SK-N-SH treated with all-trans-retinoic acid at 6 μM for 48 hours (cell line): ENCODE data around the gene UCN3.

Experiments
- ARNTL ChIP-seq: fragments of 450-650 bp; formaldehyde crosslinking; IDR thresholded peaks from 2 replicates; pipeline ENCODE4 v1.5.0; 2020; ENCODE audit warnings: low read depth, mild to moderate bottlenecking, moderate library complexity, borderline replicate concordance
- CSDC2 ChIP-seq: fragments of 250-450 bp; sonication (Bioruptor Pico); IDR thresholded peaks from 2 replicates; pipeline ENCODE4 v1.5.0; 2020; ENCODE audit warnings: mild to moderate bottlenecking, moderate library complexity
- ESRRG ChIP-seq: fragments of 250-450 bp; sonication (Bioruptor Pico); IDR thresholded peaks from 2 replicates; pipeline ENCODE4 v1.6.1; 2021; ENCODE audit warnings: mild to moderate bottlenecking
- PATZ1 ChIP-seq: fragments of 250-450 bp; sonication (Bioruptor Pico); IDR thresholded peaks from 2 replicates; pipeline ENCODE4 v1.8.0; 2020; ENCODE audit warnings: mild to moderate bottlenecking, moderate library complexity, borderline replicate concordance
- POU6F1 ChIP-seq: fragments of 250-450 bp; sonication (Bioruptor Pico); IDR thresholded peaks from 2 replicates; pipeline ENCODE4 v1.8.0; 2021; ENCODE audit warnings: low read depth, mild to moderate bottlenecking, moderate library complexity, borderline replicate concordance
- PPARA ChIP-seq: fragments of 250-450 bp; sonication (Bioruptor Pico); IDR thresholded peaks from 2 replicates; pipeline ENCODE4 v1.5.0; 2020; ENCODE audit warnings: mild to moderate bottlenecking, borderline replicate concordance
- RARB ChIP-seq: fragments of 250-450 bp; sonication (Bioruptor Pico); IDR thresholded peaks from 2 replicates; pipeline ENCODE4 v1.8.0; 2021; ENCODE audit warnings: mild to moderate bottlenecking, moderate library complexity
- TCF4 ChIP-seq: fragments of 250-450 bp; sonication (Bioruptor Pico); IDR thresholded peaks from 2 replicates; pipeline ENCODE4 v1.8.0; 2021; ENCODE audit warnings: mild to moderate bottlenecking, moderate library complexity, borderline replicate concordance
- TOX ChIP-seq: fragments of 250-450 bp; sonication (Bioruptor Pico); IDR thresholded peaks from 2 replicates; pipeline ENCODE4 v1.8.0; 2021; ENCODE audit warnings: mild to moderate bottlenecking, moderate library complexity, borderline replicate concordance
- TSHZ2 ChIP-seq: fragments of 250-450 bp; sonication (Bioruptor Pico); IDR thresholded peaks from 2 replicates; pipeline ENCODE4 v1.5.0; 2020; ENCODE audit warnings: mild to moderate bottlenecking, moderate library complexity
- ZC3H10 ChIP-seq: fragments of 250-450 bp; sonication (Bioruptor Pico); IDR thresholded peaks from 2 replicates; pipeline ENCODE4 v1.5.1; 2021; ENCODE audit warnings: mild to moderate bottlenecking, moderate library complexity
- ZFP3 ChIP-seq: fragments of 250-450 bp; sonication (Bioruptor Pico); IDR thresholded peaks from 2 replicates; pipeline ENCODE4 v1.5.0; 2020; ENCODE audit warnings: mild to moderate bottlenecking, moderate library complexity
- ZFP30 ChIP-seq: fragments of 450-650 bp; formaldehyde crosslinking; IDR thresholded peaks from 2 replicates; pipeline ENCODE4 v1.5.0; 2022; ENCODE audit warnings: mild to moderate bottlenecking, moderate library complexity
- ZNF8 ChIP-seq: fragments of 450-650 bp; formaldehyde crosslinking; IDR thresholded peaks from 2 replicates; pipeline ENCODE4 v1.5.0; 2020; ENCODE audit warnings: mild to moderate bottlenecking, moderate library complexity

GRCh38 chr10:5406918-5407317 is 42.2 kb downstream of the UCN3 start:
- TF ChIP-seq ZNF8 (CRISPR knock-in tag), result no peak
- no peak for TF ChIP-seq RARB (CRISPR knock-in tag)
- no peak for TF ChIP-seq CSDC2
- no peak for TF ChIP-seq ESRRG
- no peak for TF ChIP-seq TCF4 (CRISPR knock-in tag)
- no peak for TF ChIP-seq TSHZ2 (CRISPR knock-in tag)
- no peak for TF ChIP-seq ARNTL (CRISPR knock-in tag)
- no peak for TF ChIP-seq PPARA (CRISPR knock-in tag)
- no peak for TF ChIP-seq POU6F1 (CRISPR knock-in tag)
- no peak for TF ChIP-seq PATZ1 (CRISPR knock-in tag)
- TF ChIP-seq ZC3H10 (CRISPR knock-in tag), result no peak
- no peak for TF ChIP-seq ZFP30
- no peak for TF ChIP-seq ZFP3 (CRISPR knock-in tag)
- no peak for TF ChIP-seq TOX (CRISPR knock-in tag)
